Stomach (tissue), 4 donors: Measurements from ENCODE around the gene SLC2A4.

Experiments used
- CTCF ChIP-seq, 7 experiments: fragments of 450-650 bp in 4 of 7; fragments of 200-600 bp in 3 of 7; sonication (generic) in 3 of 7; IDR thresholded peaks; one replicate each; pipeline ENCODE4 v1.5.1; 2016 to 2019; ENCODE audit warnings: antibody characterized with exemption in 7 of 7, control low read depth in 2 of 7, mild to moderate bottlenecking in 1 of 7
- EP300 ChIP-seq: sonication (generic); formaldehyde crosslinking; IDR thresholded peaks from one replicate; pipeline ENCODE4 v1.6.1; 2017; ENCODE audit warnings: antibody characterized with exemption
- POLR2A ChIP-seq, 4 donors: fragments of 450-650 bp; IDR thresholded peaks; one replicate each; pipeline ENCODE4 v1.6.1; 2016; ENCODE audit warnings: antibody characterized with exemption in 4 of 4, control low read depth in 2 of 4, mild to moderate bottlenecking in 1 of 4, moderate library complexity in 1 of 4

- TF ChIP-seq CTCF (IDR thresholded peaks at IDR 0.05) (no peak), EP300 (no peak), POLR2A (IDR thresholded peaks at IDR 0.05) (no peak)
Measured at GRCh38 chr17:7256766-7257456, 24.6 kb upstream of the SLC2A4 start.
